HG02970 (cell line): Measurements from ENCODE around the gene TTLL5.
"Not testable (repeated sequence)": the region's sequence is repeated elsewhere in the genome, so short reads cannot be mapped to it uniquely, and the experiment has no call there.

Experiments
- ATAC-seq: cut with Tn5 transposase; IDR thresholded peaks from one replicate; pipeline ENCODE4 v1.9.1; 2021; ENCODE audit warnings: mild to moderate bottlenecking, moderate library complexity, moderate number of reproducible peaks; ENCODE audit not compliant: unreplicated experiment, low FRiP score

The TTLL5 gene

DNA sequence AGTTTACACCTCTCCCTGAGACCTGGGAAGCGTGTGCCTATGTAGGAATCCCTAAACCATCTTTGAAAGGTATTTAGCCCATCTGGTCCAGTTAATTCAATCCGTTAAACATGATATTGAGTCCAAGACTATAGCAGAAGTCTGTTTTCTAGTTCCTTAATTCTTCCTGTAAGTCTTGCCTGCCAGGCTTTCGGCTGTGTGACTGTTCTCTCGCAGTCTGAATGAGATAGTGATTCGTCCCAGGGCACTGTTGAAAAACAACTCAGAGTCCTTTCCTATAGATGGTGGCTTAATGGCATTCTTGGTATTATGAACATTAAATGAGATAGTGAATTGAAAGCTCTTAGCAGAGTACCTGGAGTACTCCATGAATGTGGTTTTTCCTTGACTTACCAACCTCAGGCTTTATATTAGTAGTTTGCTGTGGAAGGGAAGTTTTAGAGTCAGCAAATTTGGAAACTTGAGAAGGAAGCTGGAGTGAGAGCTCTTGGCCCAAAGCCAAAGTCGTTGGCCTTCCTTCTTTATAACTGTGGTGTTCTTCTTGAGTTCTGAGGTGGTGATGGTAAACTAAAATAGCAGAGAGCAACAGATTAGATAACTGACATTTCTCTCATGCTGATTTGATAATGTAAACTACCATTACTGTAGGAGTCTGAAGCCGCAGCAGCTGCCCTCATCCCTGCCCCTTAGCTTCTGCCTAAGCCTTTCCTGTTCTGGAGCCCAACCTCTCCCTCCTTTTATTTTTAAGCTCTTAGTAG lies 244.3 kb downstream of the TTLL5 start:
- ATAC-seq = no peak

GRCh38 chr14:75906228-75906627 lies 245.2 kb downstream of the TTLL5 start:
- no peak for ATAC-seq

- ATAC-seq = no peak
These were observed 245.7 kb downstream of the TTLL5 start for GRCh38 chr14:75906680-75907280.

GRCh38 chr14:75907756-75908359 lies 246.8 kb downstream of the TTLL5 start:
- no peak for ATAC-seq

- ATAC-seq = no peak
These were observed 248.6 kb downstream of the TTLL5 start for GRCh38 chr14:75909630-75910029.

GRCh38 chr14:75910048-75910447 lies 249.0 kb downstream of the TTLL5 start:
- no peak for ATAC-seq

DNA sequence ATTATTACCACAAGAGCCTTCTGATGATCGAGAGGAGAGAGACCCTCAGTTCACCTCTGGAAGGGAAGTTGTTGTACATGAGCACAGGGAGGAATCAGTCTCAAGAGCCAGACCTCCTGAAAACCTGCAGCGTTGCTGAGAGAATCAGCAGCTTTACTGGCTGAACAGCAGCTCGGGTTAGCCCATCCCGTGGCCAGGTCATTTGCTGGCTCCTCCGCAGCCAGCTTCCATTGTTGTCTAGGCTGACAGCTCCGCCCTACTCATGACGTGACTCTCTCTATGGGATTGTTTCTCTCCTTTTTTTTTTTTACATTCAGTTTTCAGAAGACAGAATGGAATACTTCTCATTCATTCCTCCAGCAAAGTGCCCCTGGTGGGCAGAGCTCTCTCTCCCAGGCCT lies 250.8 kb downstream of the TTLL5 start:
- no peak for ATAC-seq

DNA sequence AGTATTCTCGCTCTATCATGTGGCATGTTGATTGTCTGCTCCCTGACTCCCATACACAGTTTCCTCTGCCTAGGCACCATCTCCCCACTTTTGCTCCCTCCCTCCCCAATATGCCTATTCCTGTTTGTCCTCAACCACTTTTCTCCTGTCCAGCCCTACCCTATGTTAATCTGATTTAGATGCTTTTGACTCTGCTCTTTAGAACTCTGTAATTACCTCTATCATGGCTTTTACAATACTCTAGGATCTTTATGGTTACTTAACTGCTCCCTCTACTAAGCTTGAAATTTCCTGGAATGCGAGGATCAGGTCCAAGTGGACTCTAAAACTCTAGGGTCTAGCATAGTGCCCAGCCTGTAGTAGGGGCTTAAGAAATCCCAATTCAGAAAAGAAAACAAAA lies 252.1 kb downstream of the TTLL5 start:
- ATAC-seq = no peak

DNA sequence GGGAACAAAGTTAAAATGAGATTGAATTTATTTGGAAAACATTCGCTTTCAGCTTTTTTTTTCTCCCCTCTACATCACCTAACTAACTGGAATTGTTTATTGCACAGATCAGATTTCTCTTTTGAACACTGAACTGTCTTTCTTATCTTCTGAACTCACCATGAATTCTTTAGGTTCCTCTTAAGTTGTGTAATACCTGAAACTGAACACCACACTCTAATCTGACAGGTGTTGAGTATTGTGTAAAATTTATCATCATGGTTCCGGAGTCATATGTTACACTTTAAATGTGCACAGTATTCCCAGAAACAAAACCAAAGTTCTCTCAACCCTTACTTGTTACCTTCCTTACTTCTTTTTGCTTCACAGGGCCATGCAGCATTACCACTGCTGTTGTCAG lies 254.0 kb downstream of the TTLL5 start:
- no peak for ATAC-seq

- no peak for ATAC-seq
These were observed 256.4 kb downstream of the TTLL5 start for GRCh38 chr14:75917322-75917945.

- no peak for ATAC-seq
These were observed 256.9 kb downstream of the TTLL5 start for GRCh38 chr14:75917946-75918335.

- not testable (repeated sequence) for ATAC-seq
These were observed 259.4 kb downstream of the TTLL5 start for GRCh38 chr14:75920421-75920820.

DNA sequence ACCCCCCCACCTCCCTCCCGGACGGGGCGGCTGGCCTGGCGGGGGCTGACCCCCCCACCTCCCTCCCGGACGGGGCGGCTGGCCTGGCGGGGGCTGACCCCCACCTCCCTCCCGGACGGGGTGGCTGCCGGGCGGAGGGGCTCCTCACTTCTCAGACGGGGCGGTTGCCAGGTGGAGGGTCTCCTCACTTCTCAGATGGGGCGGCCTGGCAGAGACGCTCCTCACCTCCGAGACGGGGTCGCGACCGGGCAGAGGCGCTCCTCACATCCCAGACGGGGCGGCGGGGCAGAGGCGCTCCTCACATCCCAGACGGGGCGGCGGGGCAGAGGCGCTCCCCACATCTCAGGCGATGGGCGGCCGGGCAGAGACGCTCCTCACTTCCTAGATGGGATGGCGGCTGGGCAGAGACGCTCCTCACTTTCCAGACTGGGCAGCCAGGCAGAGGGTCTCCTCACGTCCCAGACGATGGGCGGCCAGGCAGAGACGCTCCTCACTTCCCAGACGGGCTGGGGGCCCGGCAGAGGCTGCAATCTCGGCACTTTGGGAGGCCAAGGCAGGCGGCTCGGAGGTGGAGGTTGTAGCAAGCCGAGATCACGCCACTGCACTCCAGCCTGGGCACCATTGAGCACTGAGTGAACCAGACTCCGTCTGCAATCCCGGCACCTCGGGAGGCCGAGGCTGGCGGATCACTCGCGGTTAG lies 264.2 kb downstream of the TTLL5 start:
- ATAC-seq = not testable (repeated sequence)

GRCh38 chr14:75926431-75927115 lies 265.5 kb downstream of the TTLL5 start:
- no peak for ATAC-seq

- ATAC-seq = no peak
These were observed 266.6 kb downstream of the TTLL5 start for GRCh38 chr14:75927564-75928087.

- no peak for ATAC-seq
These were observed 267.7 kb downstream of the TTLL5 start for GRCh38 chr14:75928690-75929181.

GRCh38 chr14:75933712-75934296 lies 272.8 kb downstream of the TTLL5 start:
- ATAC-seq = no peak

DNA sequence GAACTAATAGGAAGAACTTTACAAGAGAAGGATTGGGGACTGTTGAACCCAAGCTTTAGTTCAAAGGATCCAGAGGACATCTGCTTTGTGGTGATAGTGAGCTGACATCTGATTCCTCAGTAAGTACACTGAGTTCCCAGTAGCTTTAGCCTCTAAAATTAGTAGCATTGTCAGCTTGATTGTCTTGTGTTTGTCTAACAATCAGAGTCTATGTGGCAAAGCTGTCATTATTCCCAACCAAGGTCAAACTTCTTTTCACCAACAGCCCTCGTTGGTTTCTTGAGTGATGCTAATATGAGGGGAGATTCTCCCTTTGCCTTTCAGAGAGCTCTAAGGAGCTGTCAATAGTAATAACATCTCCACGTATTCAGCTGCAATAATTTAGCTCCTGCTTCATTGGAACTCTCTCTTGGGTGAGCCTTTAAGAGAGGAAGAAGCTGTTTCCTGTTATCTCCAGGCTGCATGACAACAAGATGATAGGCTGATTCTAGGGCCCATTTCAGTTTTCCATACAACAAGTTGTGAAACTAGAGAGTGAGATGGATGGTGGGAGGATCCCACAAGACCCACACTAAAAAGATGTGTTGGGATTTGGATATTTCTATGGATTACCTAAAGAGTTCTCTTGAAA lies 274.1 kb downstream of the TTLL5 start:
- ATAC-seq = no peak

GRCh38 chr14:75939200-75939599 lies 278.2 kb downstream of the TTLL5 start:
- no peak for ATAC-seq
